ACC112 (cell line): Measurements from ENCODE around the gene DELE1.

ENCODE experiments used
- H2AFZ ChIP-seq: fragments of 200-600 bp; sonication (generic); one replicate; pipeline ENCODE4 v1.6.0; 2017; ENCODE audit warnings: antibody characterized with exemption, low read length; ENCODE audit not compliant: unreplicated experiment
- H3K27ac ChIP-seq: fragments of 200-600 bp; sonication (generic); 2 replicates; pipeline ENCODE4 v1.5.1; 2014; ENCODE audit warnings: low read depth, mild to moderate bottlenecking, antibody characterized with exemption, low read length, moderate library complexity
- H3K27me3 ChIP-seq: fragments of 200-600 bp; sonication (generic); 2 replicates; pipeline ENCODE4 v1.6.1; 2014; ENCODE audit warnings: mild to moderate bottlenecking, antibody characterized with exemption, low read length, moderate library complexity, mixed read lengths; ENCODE audit not compliant: insufficient read depth
- H3K36me3 ChIP-seq: fragments of 200-600 bp; sonication (generic); 2 replicates; pipeline ENCODE4 v1.6.1; 2016; ENCODE audit warnings: mild to moderate bottlenecking, antibody characterized with exemption, low read length, moderate library complexity, mixed read lengths; ENCODE audit not compliant: insufficient read depth
- H3K4me1 ChIP-seq: fragments of 200-600 bp; sonication (generic); one replicate; pipeline ENCODE4 v1.6.1; 2016; ENCODE audit warnings: low read length, mixed read lengths; ENCODE audit not compliant: insufficient read depth, unreplicated experiment, control insufficient read depth
- H3K4me3 ChIP-seq: fragments of 200-600 bp; sonication (generic); 2 replicates; pipeline ENCODE4 v1.5.1; 2014; ENCODE audit warnings: mild to moderate bottlenecking, low read depth, low read length
- H3K79me2 ChIP-seq: fragments of 200-600 bp; sonication (generic); one replicate; pipeline ENCODE4 v1.6.0; 2016; ENCODE audit warnings: low read length; ENCODE audit not compliant: control insufficient read depth, unreplicated experiment, insufficient read depth

DELE1 gene, protein sequence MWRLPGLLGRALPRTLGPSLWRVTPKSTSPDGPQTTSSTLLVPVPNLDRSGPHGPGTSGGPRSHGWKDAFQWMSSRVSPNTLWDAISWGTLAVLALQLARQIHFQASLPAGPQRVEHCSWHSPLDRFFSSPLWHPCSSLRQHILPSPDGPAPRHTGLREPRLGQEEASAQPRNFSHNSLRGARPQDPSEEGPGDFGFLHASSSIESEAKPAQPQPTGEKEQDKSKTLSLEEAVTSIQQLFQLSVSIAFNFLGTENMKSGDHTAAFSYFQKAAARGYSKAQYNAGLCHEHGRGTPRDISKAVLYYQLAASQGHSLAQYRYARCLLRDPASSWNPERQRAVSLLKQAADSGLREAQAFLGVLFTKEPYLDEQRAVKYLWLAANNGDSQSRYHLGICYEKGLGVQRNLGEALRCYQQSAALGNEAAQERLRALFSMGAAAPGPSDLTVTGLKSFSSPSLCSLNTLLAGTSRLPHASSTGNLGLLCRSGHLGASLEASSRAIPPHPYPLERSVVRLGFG

GRCh38 chr5:141923448-141924313 is at the start of gene DELE1:
Gene DELE1 (plus strand): TSS chr5:141923871. CDS start chr5:141923942, 71 bp downstream.
- peak within 1 kb of the TSS; percentile 97 for H2AFZ ChIP-seq
- peaks cover 13% of the 10 kb centered on the region for H3K79me2 ChIP-seq
- peak within 1 kb of the TSS; percentile 88 for H3K4me3 ChIP-seq

GRCh38 chr5:141873933-141874261 is 49.8 kb upstream of the DELE1 start:
- Histone ChIP-seq H3K79me2 (no peaks in the 10 kb centered on the region), H3K27ac (no peak overlapping the region), H2AFZ (no peak overlapping the region), H3K4me3 (no peak overlapping the region), H3K4me1 (peaks cover 24% of the 10 kb centered on the region), H3K27me3 (peaks cover 60% of the 10 kb centered on the region), H3K36me3 (no peaks in the 10 kb centered on the region)

More at GRCh38 chr5:141923448-141924313, at the start of gene DELE1:
- peak within 1 kb of the TSS; percentile 92 for H3K27ac ChIP-seq
- H3K27me3 ChIP-seq: no peaks in the 10 kb centered on the region
- peaks cover 4% of the 10 kb centered on the region for H3K4me1 ChIP-seq
- H3K36me3 ChIP-seq: peaks cover 14% of the 10 kb centered on the region

GRCh38 chr5:141874262-141874964 is 49.3 kb upstream of the DELE1 start:
- H3K36me3 ChIP-seq: no peaks in the 10 kb centered on the region
- H2AFZ ChIP-seq: no peak overlapping the region
- H3K79me2 ChIP-seq: no peaks in the 10 kb centered on the region
- H3K27me3 ChIP-seq: peaks cover 59% of the 10 kb centered on the region
- peaks cover 26% of the 10 kb centered on the region for H3K4me1 ChIP-seq
- H3K4me3 ChIP-seq: no peak overlapping the region
- no peak overlapping the region for H3K27ac ChIP-seq

- H3K36me3 ChIP-seq: no peaks in the 10 kb centered on the region
- peaks cover 26% of the 10 kb centered on the region for H3K4me1 ChIP-seq
- no peak overlapping the region for H3K4me3 ChIP-seq
- H3K79me2 ChIP-seq: no peaks in the 10 kb centered on the region
- no peak overlapping the region for H3K27ac ChIP-seq
- H2AFZ ChIP-seq: no peak overlapping the region
- H3K27me3 ChIP-seq: peaks cover 67% of the 10 kb centered on the region
Measured at GRCh38 chr5:141875022-141875740, 48.5 kb upstream of the DELE1 start.

GRCh38 chr5:141875795-141876627 is 47.7 kb upstream of the DELE1 start:
- no peak overlapping the region for H3K27ac ChIP-seq
- H3K4me3 ChIP-seq: peak overlapping the region; percentile 77
- no peaks in the 10 kb centered on the region for H3K79me2 ChIP-seq
- H3K4me1 ChIP-seq: peaks cover 22% of the 10 kb centered on the region
- no peaks in the 10 kb centered on the region for H3K36me3 ChIP-seq
- H3K27me3 ChIP-seq: peaks cover 73% of the 10 kb centered on the region
- no peak overlapping the region for H2AFZ ChIP-seq

DNA sequence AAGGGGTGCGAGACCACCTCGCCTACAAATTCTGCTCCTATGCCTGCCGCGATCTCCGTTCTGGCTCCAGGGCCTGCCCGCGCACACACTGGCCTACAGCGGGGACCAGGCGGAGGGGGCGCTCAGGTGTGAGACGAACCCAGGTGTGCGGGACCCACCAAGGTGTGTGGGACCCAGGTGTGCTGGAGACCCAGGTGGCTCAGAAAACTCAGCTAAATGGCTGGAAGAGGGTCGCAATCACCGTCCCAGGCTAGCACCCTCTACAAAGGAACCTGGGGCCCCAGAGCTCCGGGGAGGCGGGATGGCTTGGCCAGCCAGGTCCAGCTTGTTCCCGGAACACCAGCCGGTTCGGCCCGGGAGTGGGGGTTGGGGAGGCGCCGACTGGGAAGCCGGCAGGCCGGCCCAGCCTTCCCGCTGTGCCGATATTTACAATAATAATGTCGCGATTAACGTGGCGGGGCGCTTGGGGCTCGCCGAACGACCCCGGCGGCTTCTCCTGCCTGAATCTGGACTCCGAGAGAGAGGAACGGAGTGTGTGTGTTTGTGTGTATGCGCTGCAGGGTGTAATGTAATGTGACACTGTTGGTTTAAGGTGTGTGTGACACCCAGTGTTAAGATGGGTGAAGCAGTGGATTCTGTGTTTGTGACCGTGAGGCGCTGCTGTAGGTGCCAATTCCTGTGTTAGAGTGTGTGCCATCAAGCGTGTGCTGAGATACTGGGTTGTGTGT is 46.9 kb upstream of the DELE1 start:
- Histone ChIP-seq H3K27me3 (peaks cover 75% of the 10 kb centered on the region), H2AFZ (no peak overlapping the region), H3K36me3 (no peaks in the 10 kb centered on the region), H3K4me1 (peaks cover 19% of the 10 kb centered on the region), H3K27ac (no peak overlapping the region), H3K79me2 (no peaks in the 10 kb centered on the region), H3K4me3 (peak overlapping the region; percentile 77)

GRCh38 chr5:141877356-141878185 is 46.1 kb upstream of the DELE1 start:
- H3K4me3 ChIP-seq: peak overlapping the region; percentile 77
- no peaks in the 10 kb centered on the region for H3K36me3 ChIP-seq
- H2AFZ ChIP-seq: peak overlapping the region; percentile 36
- peaks cover 19% of the 10 kb centered on the region for H3K4me1 ChIP-seq
- H3K27me3 ChIP-seq: peaks cover 80% of the 10 kb centered on the region
- H3K27ac ChIP-seq: no peak overlapping the region
- H3K79me2 ChIP-seq: no peaks in the 10 kb centered on the region

DNA sequence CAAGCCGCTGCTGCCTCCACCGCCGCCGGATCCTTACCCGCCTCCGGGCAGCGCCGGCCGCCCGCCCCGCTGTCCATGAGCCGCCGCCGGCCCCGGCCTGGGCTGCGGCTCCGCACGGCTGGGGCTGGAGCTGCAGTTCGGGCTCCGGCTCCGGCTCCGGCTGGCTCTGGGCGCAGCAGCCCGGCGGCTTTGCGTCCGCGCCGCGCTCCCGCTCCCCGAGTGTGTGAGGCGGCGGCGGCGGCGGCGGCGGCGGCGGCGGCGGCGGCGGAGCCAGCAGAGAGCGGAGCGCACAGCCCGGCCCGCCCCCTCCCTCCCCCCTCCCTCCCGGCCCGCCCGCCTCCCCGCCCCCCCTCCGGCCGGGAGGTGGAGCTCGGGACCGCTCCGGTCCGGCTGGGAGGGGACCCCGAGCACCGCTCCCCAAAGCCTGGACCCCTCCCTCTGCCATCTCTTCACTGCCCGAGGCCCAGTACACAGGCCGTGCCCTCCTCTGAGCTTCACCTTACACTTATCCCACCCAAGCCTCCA is 45.4 kb upstream of the DELE1 start, which contains the start of gene PCDH1:
PCDH1 (minus strand) TSS at position 225 of the 525 bp plus-strand sequence; CDS start at position 77, 148 bp downstream.
- H3K4me3 ChIP-seq: peak within 1 kb of the TSS; percentile 77
- H3K27me3 ChIP-seq: peaks cover 83% of the 10 kb centered on the region
- H3K36me3 ChIP-seq: no peaks in the 10 kb centered on the region
- H2AFZ ChIP-seq: peak within 1 kb of the TSS; percentile 36
- H3K27ac ChIP-seq: no peak within 1 kb of the TSS
- no peaks in the 10 kb centered on the region for H3K79me2 ChIP-seq
- H3K4me1 ChIP-seq: peaks cover 19% of the 10 kb centered on the region
